Activated T-cell treated with anti-CD3 and anti-CD28 coated beads, Interleukin-2, amount 50 U/mL, for 4 hours (primary cell): ENCODE data around the gene DIAPH2. TPM values are rescaled to one million over a fixed set of nuclear protein-coding genes. Genes with fewer than 3 reads are reported as not detected.

Experiments used
- ATAC-seq, 2 donors: fragments of 200-7000 bp; cut with Tn5 transposase; one replicate each; pipeline ENCODE4 v1.10.0; 2021
- DNase-seq: peaks from one replicate; pipeline ENCODE4 v3.0.0-alpha.2; 2020
- H3K27me3 Mint-ChIP-seq: one replicate; pipeline ENCODE4 v1.8.0; 2021; ENCODE audit warnings: low read depth, mixed read lengths
- H3K36me3 Mint-ChIP-seq: one replicate; pipeline ENCODE4 v1.8.0; 2022; ENCODE audit warnings: mixed read lengths; ENCODE audit not compliant: insufficient read depth
- H3K4me1 Mint-ChIP-seq: one replicate; pipeline ENCODE4 v1.8.0; 2021; ENCODE audit warnings: low read depth, mixed read lengths
- H3K4me3 Mint-ChIP-seq: one replicate; pipeline ENCODE4 v1.8.0; 2021; ENCODE audit warnings: mild to moderate bottlenecking, moderate library complexity, mixed read lengths
- H3K9me3 Mint-ChIP-seq: one replicate; pipeline ENCODE4 v1.8.0; 2021; ENCODE audit warnings: mixed read lengths
- total RNA-seq, 3 donors: library from RNA; stranded (reverse); gene quantifications; one replicate each; pipeline ENCODE4 v1.2.1, GENCODE V29; 2021

Gene DIAPH2
- total RNA-seq, 3 donors from 2014 or later, result 4.4 to 4.8 (median 4.4) TPM

GRCh38 chrX:97594646-97595224, 910.1 kb downstream of the DIAPH2 start:
- DNase-seq, result no peak

GRCh38 chrX:97597954-97598353, 913.3 kb downstream of the DIAPH2 start:
- no peak for DNase-seq
- no peaks in the 10 kb centered on the region for H3K9me3 Mint-ChIP-seq
- H3K36me3 Mint-ChIP-seq, result peaks cover 2% of the 10 kb centered on the region
- no peak overlapping the region for H3K4me3 Mint-ChIP-seq
- peak; percentile 80 to 90 for ATAC-seq
- no peaks in the 10 kb centered on the region for H3K27me3 Mint-ChIP-seq
- H3K4me1 Mint-ChIP-seq, result peaks cover 5% of the 10 kb centered on the region

More at GRCh38 chrX:97594646-97595224, 910.1 kb downstream of the DIAPH2 start:
- Mint-ChIP-seq H3K4me1 (peaks cover 5% of the 10 kb centered on the region), H3K4me3 (no peak overlapping the region), H3K27me3 (no peaks in the 10 kb centered on the region), H3K36me3 (peaks cover 2% of the 10 kb centered on the region), H3K9me3 (no peaks in the 10 kb centered on the region)
- ATAC-seq, result no peak

- ATAC-seq, result no peak
- no peak for DNase-seq
- H3K4me1 Mint-ChIP-seq, result peaks cover 5% of the 10 kb centered on the region
- no peaks in the 10 kb centered on the region for H3K9me3 Mint-ChIP-seq
- H3K4me3 Mint-ChIP-seq, result no peak overlapping the region
- no peaks in the 10 kb centered on the region for H3K27me3 Mint-ChIP-seq
- peaks cover 2% of the 10 kb centered on the region for H3K36me3 Mint-ChIP-seq
Observed at GRCh38 chrX:97602465-97603258, 918.0 kb downstream of the DIAPH2 start.

GRCh38 chrX:97605271-97605670, 920.6 kb downstream of the DIAPH2 start:
- Mint-ChIP-seq H3K27me3 (no peaks in the 10 kb centered on the region), H3K36me3 (no peaks in the 10 kb centered on the region), H3K4me1 (no peaks in the 10 kb centered on the region), H3K4me3 (no peak overlapping the region), H3K9me3 (no peaks in the 10 kb centered on the region)
- ATAC-seq (no peak), DNase-seq (no peak)

GRCh38 chrX:97609357-97609756, 924.7 kb downstream of the DIAPH2 start:
- Mint-ChIP-seq H3K36me3 (no peaks in the 10 kb centered on the region), H3K27me3 (no peaks in the 10 kb centered on the region), H3K4me3 (no peak overlapping the region), H3K9me3 (no peaks in the 10 kb centered on the region), H3K4me1 (no peaks in the 10 kb centered on the region)
- DNase-seq (no peak), ATAC-seq (no peak)

- Mint-ChIP-seq H3K4me3 (no peak overlapping the region), H3K9me3 (no peaks in the 10 kb centered on the region), H3K27me3 (no peaks in the 10 kb centered on the region), H3K4me1 (no peaks in the 10 kb centered on the region), H3K36me3 (no peaks in the 10 kb centered on the region)
- DNase-seq, result no peak
- ATAC-seq, result no peak
Observed at GRCh38 chrX:97609938-97610337, 925.3 kb downstream of the DIAPH2 start.

GRCh38 chrX:97616883-97617530, 932.4 kb downstream of the DIAPH2 start:
- no peak for ATAC-seq
- Mint-ChIP-seq H3K4me3 (no peak overlapping the region), H3K36me3 (no peaks in the 10 kb centered on the region), H3K9me3 (no peaks in the 10 kb centered on the region), H3K27me3 (no peaks in the 10 kb centered on the region), H3K4me1 (no peaks in the 10 kb centered on the region)
- no peak for DNase-seq

GRCh38 chrX:97619499-97619898, 934.9 kb downstream of the DIAPH2 start:
- H3K4me1 Mint-ChIP-seq, result no peaks in the 10 kb centered on the region
- no peak overlapping the region for H3K4me3 Mint-ChIP-seq
- no peak for ATAC-seq
- H3K9me3 Mint-ChIP-seq, result no peaks in the 10 kb centered on the region
- no peaks in the 10 kb centered on the region for H3K27me3 Mint-ChIP-seq
- DNase-seq, result no peak
- H3K36me3 Mint-ChIP-seq, result no peaks in the 10 kb centered on the region

GRCh38 chrX:97622111-97622510, 937.5 kb downstream of the DIAPH2 start:
- H3K36me3 Mint-ChIP-seq, result no peaks in the 10 kb centered on the region
- no peaks in the 10 kb centered on the region for H3K27me3 Mint-ChIP-seq
- DNase-seq, result no peak
- ATAC-seq, result no peak
- no peaks in the 10 kb centered on the region for H3K9me3 Mint-ChIP-seq
- H3K4me3 Mint-ChIP-seq, result no peak overlapping the region
- H3K4me1 Mint-ChIP-seq, result no peaks in the 10 kb centered on the region

- ATAC-seq, result no peak
- H3K4me3 Mint-ChIP-seq, result no peak overlapping the region
- no peaks in the 10 kb centered on the region for H3K9me3 Mint-ChIP-seq
- no peaks in the 10 kb centered on the region for H3K4me1 Mint-ChIP-seq
- no peaks in the 10 kb centered on the region for H3K36me3 Mint-ChIP-seq
- peaks cover 3% of the 10 kb centered on the region for H3K27me3 Mint-ChIP-seq
- no peak for DNase-seq
Observed at GRCh38 chrX:97628326-97628725, 943.7 kb downstream of the DIAPH2 start.

- ATAC-seq, result no peak
- Mint-ChIP-seq H3K27me3 (peaks cover 3% of the 10 kb centered on the region), H3K9me3 (no peaks in the 10 kb centered on the region), H3K36me3 (no peaks in the 10 kb centered on the region), H3K4me3 (no peak overlapping the region), H3K4me1 (no peaks in the 10 kb centered on the region)
- DNase-seq, result no peak
Observed at GRCh38 chrX:97628807-97629596, 944.4 kb downstream of the DIAPH2 start.

- H3K4me1 Mint-ChIP-seq, result no peaks in the 10 kb centered on the region
- no peak overlapping the region for H3K4me3 Mint-ChIP-seq
- DNase-seq (no peak), ATAC-seq (no peak)
- H3K9me3 Mint-ChIP-seq, result no peaks in the 10 kb centered on the region
- H3K36me3 Mint-ChIP-seq, result no peaks in the 10 kb centered on the region
- H3K27me3 Mint-ChIP-seq, result peaks cover 3% of the 10 kb centered on the region
Observed at GRCh38 chrX:97629597-97629985, 944.9 kb downstream of the DIAPH2 start.

GRCh38 chrX:97633798-97634197, 949.2 kb downstream of the DIAPH2 start:
- H3K9me3 Mint-ChIP-seq, result no peaks in the 10 kb centered on the region
- no peaks in the 10 kb centered on the region for H3K4me1 Mint-ChIP-seq
- DNase-seq, result no peak
- no peak overlapping the region for H3K4me3 Mint-ChIP-seq
- ATAC-seq, result no peak
- no peaks in the 10 kb centered on the region for H3K36me3 Mint-ChIP-seq
- H3K27me3 Mint-ChIP-seq, result no peaks in the 10 kb centered on the region

- ATAC-seq (no peak), DNase-seq (no peak)
- Mint-ChIP-seq H3K4me1 (peaks cover 3% of the 10 kb centered on the region), H3K27me3 (no peaks in the 10 kb centered on the region), H3K36me3 (no peaks in the 10 kb centered on the region), H3K9me3 (no peaks in the 10 kb centered on the region), H3K4me3 (no peak overlapping the region)
Observed at GRCh38 chrX:97636473-97637140, 952.0 kb downstream of the DIAPH2 start.
